ENCODE measurements around the gene PTGDR. TPM values are rescaled to one million over a fixed set of nuclear protein-coding genes. Genes with fewer than 3 reads are reported as not detected.

The PTGDR gene
- total RNA-seq, 1 donor from 2014 or later = not detected

GRCh38 chr14:52312931-52313355, 45.4 kb downstream of the PTGDR start:
- no peak for DNase-seq (ENCODE audit: low read depth)

- no peak for DNase-seq (ENCODE audit: low read depth)
Measured at GRCh38 chr14:52313462-52313861, 46.0 kb downstream of the PTGDR start.

- DNase-seq (ENCODE audit: low read depth) = peak; percentile 87
Measured at GRCh38 chr14:52313903-52314594, 46.6 kb downstream of the PTGDR start, which contains the start of gene PTGER2. Gene PTGER2 (plus strand): TSS chr14:52314312. CDS start chr14:52314549, 237 bp downstream.

GRCh38 chr14:52314595-52315354, 47.3 kb downstream of the PTGDR start:
- no peak for DNase-seq (ENCODE audit: low read depth)

GRCh38 chr14:52315355-52315718, 47.8 kb downstream of the PTGDR start:
- DNase-seq (ENCODE audit: low read depth) = no peak

GRCh38 chr14:52318062-52318461, 50.6 kb downstream of the PTGDR start:
- no peak for DNase-seq (ENCODE audit: low read depth)

GRCh38 chr14:52318826-52319645, 51.5 kb downstream of the PTGDR start:
- no peak for DNase-seq (ENCODE audit: low read depth)

- DNase-seq (ENCODE audit: low read depth) = no peak
Measured at GRCh38 chr14:52319919-52320318, 52.4 kb downstream of the PTGDR start.

- peak; percentile 98 for DNase-seq (ENCODE audit: low read depth)
Measured at GRCh38 chr14:52325126-52325525, 57.6 kb downstream of the PTGDR start.

GRCh38 chr14:52325630-52326029, 58.1 kb downstream of the PTGDR start:
- no peak for DNase-seq (ENCODE audit: low read depth)

Other genes starting within 250 kb of the PTGDR start
- 20.3 and 106 TPM in 2 replicates for gene NID2, start 198.6 kb upstream of the PTGDR start, total RNA-seq
- 8.7 and 41.3 TPM in 2 replicates for gene PTGER2, start 46.6 kb downstream of the PTGDR start, total RNA-seq

All from renal cortical epithelial cell (primary cell).